ENCODE data around the gene MASP1. TPM values are rescaled to one million over a fixed set of nuclear protein-coding genes. Genes with fewer than 3 reads are reported as not detected.

The MASP1 gene
- total and polyA plus RNA-seq, 2 donors (not counting 1 experiment from before 2014, with no cell fraction given), result not detected

GRCh38 chr3:187196573-187197334 is 94.8 kb downstream of the MASP1 start:
- H4K20me1 ChIP-seq (ENCODE audit: control insufficient read depth, insufficient read depth, low read length, poor library complexity, severe bottlenecking), result no peaks in the 10 kb centered on the region
- Mint-ChIP-seq H3K4me3 (no peak overlapping the region), H3K4me1 (no peaks in the 10 kb centered on the region), H3K27me3 (peaks cover 47% of the 10 kb centered on the region), H3K27ac (no peak overlapping the region), H3K9me3 (ENCODE audit: insufficient read depth) (no peaks in the 10 kb centered on the region)
- no peak overlapping the region for H3K4me3 ChIP-seq (ENCODE audit: control extremely low read depth in 1 of 5, extremely low read depth in 1 of 5, insufficient read depth in 1 of 5, low read depth in 2 of 5, low read length in 4 of 5)
- no peak overlapping the region for H3K9ac ChIP-seq (ENCODE audit: low read length)
- CTCF ChIA-PET, result no interaction called here
- peaks cover 0 to 56% (median 9%) of the 10 kb centered on the region in 4 experiments for H3K27me3 ChIP-seq (replicated peaks in 1 of 4; ENCODE audit: control extremely low read depth in 1 of 4, control insufficient read depth in 3 of 4, insufficient read depth in 4 of 4, low read length in 3 of 4)
- H3K4me2 ChIP-seq (replicated peaks; ENCODE audit: low read depth, low read length, poor library complexity, severe bottlenecking), result no peak overlapping the region
- ATAC-seq (ENCODE audit: low read depth) (no peak), DNase-seq (no peak)
- H3K27ac ChIP-seq (ENCODE audit: low read length in 2 of 2), result no peak overlapping the region
- no peaks in the 10 kb centered on the region for H3K9me3 ChIP-seq (ENCODE audit: control extremely low read depth in 1 of 3, control insufficient read depth in 2 of 3, insufficient read depth in 1 of 3, low read length in 2 of 3)
- H3K36me3 ChIP-seq (replicated peaks in 1 of 2; ENCODE audit: control extremely low read depth in 1 of 2, control insufficient read depth in 1 of 2, extremely low read depth in 1 of 2, insufficient read depth in 2 of 2, low read length in 1 of 2), result no peaks in the 10 kb centered on the region
- no peak overlapping the region for H2AFZ ChIP-seq (ENCODE audit: insufficient read depth, low read depth, low read length, poor library complexity, severe bottlenecking)
- no peaks in the 10 kb centered on the region for H3K4me1 ChIP-seq (ENCODE audit: control insufficient read depth in 2 of 2, insufficient read depth in 2 of 2, low read length in 2 of 2)
- TF ChIP-seq CTCF (IDR thresholded peaks at IDR 0.05) (no peak), EZH2 (IDR thresholded peaks at IDR 0.05; ENCODE audit: borderline replicate concordance, insufficient read depth, low read depth, low read length, poor library complexity, severe bottlenecking) (no peak)
- WGBS (ENCODE audit: insufficient coverage), result 78% methylated on average over 4 of the region's 7 CpGs
- POLR2A ChIA-PET, result no interaction called here
- intact Hi-C loops (cut with micrococcal nuclease), result no loop called here
- no peaks in the 10 kb centered on the region for H3K79me2 ChIP-seq (ENCODE audit: control insufficient read depth, insufficient read depth, low read length)

DNA sequence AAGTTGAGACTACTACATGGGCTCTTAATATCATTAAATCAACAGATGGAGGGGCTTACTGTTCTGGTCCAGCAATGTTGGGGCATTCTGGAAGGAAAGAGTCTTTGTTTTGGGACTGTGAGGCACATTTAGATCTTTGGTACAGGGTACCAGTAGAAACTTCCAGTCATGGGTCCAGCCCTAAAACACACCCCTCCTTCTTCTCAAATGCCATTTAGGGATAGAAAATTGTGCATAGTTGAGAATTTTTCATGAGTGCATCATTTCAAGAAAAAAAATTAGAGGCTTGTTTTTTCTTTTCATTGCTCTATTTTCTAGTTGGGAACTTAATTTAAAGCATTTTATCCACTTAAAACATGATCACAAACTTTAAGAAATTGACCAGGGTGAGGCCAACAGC is 98.4 kb downstream of the MASP1 start:
- ChIA-PET CTCF (interaction anchor here (0.6 kb wide), 1 partner anchor 11 kb away, joined by 3 read pairs; no protein-coding TSS in a partner anchor), POLR2A (no interaction called here)
- no peak for DNase-seq
- H3K27ac ChIP-seq (ENCODE audit: low read length in 2 of 2), result no peak overlapping the region
- H3K79me2 ChIP-seq (ENCODE audit: control insufficient read depth, insufficient read depth, low read length), result no peaks in the 10 kb centered on the region
- H3K27me3 Mint-ChIP-seq, result peaks cover 65% of the 10 kb centered on the region
- no peak for TF ChIP-seq CTCF (IDR thresholded peaks at IDR 0.05)
- TF ChIP-seq EZH2 (IDR thresholded peaks at IDR 0.05; ENCODE audit: borderline replicate concordance, insufficient read depth, low read depth, low read length, poor library complexity, severe bottlenecking), result no peak
- H3K9ac ChIP-seq (ENCODE audit: low read length), result no peak overlapping the region
- no peaks in the 10 kb centered on the region for H3K36me3 ChIP-seq (replicated peaks in 1 of 2; ENCODE audit: control extremely low read depth in 1 of 2, control insufficient read depth in 1 of 2, extremely low read depth in 1 of 2, insufficient read depth in 2 of 2, low read length in 1 of 2)
- H3K27ac Mint-ChIP-seq, result no peak overlapping the region
- H3K9me3 ChIP-seq (ENCODE audit: control extremely low read depth in 1 of 3, control insufficient read depth in 2 of 3, insufficient read depth in 1 of 3, low read length in 2 of 3), result peaks cover 0 to under 1% (median 0%) of the 10 kb centered on the region in 3 donors
- no peak overlapping the region for H3K4me3 ChIP-seq (ENCODE audit: control extremely low read depth in 1 of 5, extremely low read depth in 1 of 5, insufficient read depth in 1 of 5, low read depth in 2 of 5, low read length in 4 of 5)
- H3K4me1 Mint-ChIP-seq, result peaks cover 7% of the 10 kb centered on the region
- peaks cover 0 to 63% (median 18%) of the 10 kb centered on the region in 4 experiments for H3K27me3 ChIP-seq (replicated peaks in 1 of 4; ENCODE audit: control extremely low read depth in 1 of 4, control insufficient read depth in 3 of 4, insufficient read depth in 4 of 4, low read length in 3 of 4)
- peaks cover 4 to 12% of the 10 kb centered on the region in 2 donors for H3K4me1 ChIP-seq (ENCODE audit: control insufficient read depth in 2 of 2, insufficient read depth in 2 of 2, low read length in 2 of 2)
- no peaks in the 10 kb centered on the region for H4K20me1 ChIP-seq (ENCODE audit: control insufficient read depth, insufficient read depth, low read length, poor library complexity, severe bottlenecking)
- no peak overlapping the region for H3K4me2 ChIP-seq (replicated peaks; ENCODE audit: low read depth, low read length, poor library complexity, severe bottlenecking)
- no peak overlapping the region for H3K4me3 Mint-ChIP-seq
- no peak for ATAC-seq (ENCODE audit: low read depth)
- no peaks in the 10 kb centered on the region for H3K9me3 Mint-ChIP-seq (ENCODE audit: insufficient read depth)
- no peak overlapping the region for H2AFZ ChIP-seq (ENCODE audit: insufficient read depth, low read depth, low read length, poor library complexity, severe bottlenecking)
- intact Hi-C loops (cut with micrococcal nuclease), result no loop called here

Data from B cell (primary cell).